GM18498 (cell line): ENCODE results near the gene CNOT10.
A peak's percentile ranks its signal among the peaks of the same experiment; 100 is the strongest.
"Not testable (repeated sequence)": the region's sequence is repeated elsewhere in the genome, so short reads cannot be mapped to it uniquely, and the experiment has no call there.

Experiments used
- ATAC-seq: cut with Tn5 transposase; IDR thresholded peaks from one replicate; pipeline ENCODE4 v1.9.1; 2021; ENCODE audit warnings: mild to moderate bottlenecking, moderate library complexity; ENCODE audit not compliant: unreplicated experiment

The CNOT10 gene

DNA sequence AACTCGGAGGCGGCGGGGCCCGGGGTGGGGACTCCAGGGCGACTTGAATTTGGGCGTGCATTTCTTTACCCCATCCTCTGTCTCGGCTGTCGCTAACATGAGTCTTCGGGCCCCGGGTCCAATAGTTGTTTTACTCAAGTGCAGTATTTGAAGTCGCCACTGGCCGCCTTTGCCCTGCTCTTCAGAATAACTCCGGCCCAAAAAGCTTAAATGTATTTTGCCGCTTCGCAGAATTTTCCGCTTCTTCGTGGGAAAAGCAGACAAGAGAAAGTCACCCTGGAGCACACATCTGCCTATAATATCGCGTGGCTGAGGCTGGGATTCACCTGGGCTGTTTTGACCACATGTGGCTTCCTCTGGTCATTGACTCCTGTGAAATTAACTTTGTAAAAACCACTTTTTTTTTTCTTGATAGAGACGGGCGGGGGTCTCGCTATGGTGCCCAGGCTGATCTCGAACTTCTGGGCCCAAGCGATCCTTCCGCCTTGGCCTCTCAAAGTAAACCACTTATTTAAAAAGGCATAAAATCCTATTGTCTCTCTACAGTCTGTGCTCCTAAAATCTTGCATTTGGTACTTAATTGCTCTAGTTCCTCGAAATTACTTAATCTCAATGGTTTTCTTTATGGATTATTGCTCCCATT, 676 bp downstream of the CNOT10 start:
- ATAC-seq: no peak

DNA sequence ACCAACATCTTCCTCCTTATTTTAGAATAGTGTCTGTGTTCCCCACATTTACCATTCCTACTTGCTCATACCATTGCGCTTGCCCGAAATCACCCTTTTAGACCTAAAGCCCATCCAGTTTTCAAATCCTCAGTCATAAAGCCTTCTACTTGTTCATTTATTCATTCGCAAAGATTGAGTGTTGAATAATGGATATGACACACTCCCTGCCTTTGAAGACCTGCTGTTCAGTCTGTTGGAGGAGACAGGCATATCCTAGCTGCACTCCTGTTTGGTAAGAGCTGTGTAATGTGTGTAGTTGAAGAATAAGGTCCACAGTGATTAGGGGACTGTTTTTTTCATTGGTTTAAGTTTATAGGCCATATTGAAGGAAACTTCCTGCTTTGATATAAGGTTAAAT, 1.7 kb downstream of the CNOT10 start:
- ATAC-seq: no peak

DNA sequence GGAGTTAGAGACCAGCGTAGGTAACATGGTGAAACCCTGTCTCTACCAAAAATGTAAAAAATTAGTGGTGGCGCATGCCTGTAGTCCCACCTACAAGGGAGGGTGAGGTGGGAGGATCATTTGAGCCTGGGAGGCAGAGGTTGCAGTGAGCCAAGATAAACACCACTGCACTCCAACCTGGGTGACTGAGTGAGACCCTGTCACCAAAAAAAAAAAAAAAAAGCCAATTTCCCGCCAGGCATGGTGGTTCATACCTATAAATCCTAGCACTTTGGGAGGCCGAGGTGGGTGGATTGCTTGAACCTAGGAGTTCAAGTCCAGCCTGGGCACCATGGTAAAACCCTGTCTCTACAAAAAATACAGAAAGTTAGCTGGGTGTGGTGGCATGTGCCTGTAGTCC, 6.9 kb downstream of the CNOT10 start:
- ATAC-seq: no peak

DNA sequence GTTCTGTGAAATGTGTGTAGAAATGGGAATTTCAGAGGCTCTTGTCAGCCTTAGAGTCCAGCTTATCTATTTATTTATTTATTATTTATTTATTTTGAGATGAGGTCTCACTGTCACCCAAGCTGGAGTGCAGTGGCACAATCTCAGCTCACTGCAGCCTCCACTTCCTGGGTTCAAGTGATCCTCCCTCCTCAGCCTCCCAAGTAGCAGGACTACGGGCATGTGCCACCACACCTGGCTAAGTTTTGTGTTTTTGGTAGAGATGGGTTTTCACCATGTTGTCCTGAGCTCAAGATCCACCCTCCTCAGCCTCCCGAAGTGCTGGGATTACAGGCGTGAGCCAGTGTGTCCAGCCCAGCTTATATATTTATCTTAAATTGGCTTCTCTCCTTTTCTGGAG, 11.5 kb downstream of the CNOT10 start:
- no peak for ATAC-seq

DNA sequence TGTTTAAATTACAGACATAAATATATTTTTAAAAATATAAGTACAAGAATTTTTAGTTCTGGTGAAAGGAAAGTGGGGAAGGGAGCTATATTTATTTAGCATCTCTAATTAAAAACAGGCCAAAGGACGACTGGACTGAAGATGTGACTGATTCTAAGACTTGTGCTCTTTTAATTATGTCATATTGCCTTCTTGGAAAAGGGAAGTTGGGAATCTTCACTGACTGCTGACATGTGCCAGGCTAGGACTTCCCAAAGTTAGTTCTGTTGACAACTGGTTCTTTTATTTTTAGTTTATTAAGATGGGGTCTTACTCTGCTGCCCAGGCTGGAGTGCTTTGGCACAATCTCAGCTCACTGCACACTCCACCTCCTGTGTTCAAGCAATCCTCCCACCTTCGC, 13.5 kb downstream of the CNOT10 start:
- no peak for ATAC-seq

DNA sequence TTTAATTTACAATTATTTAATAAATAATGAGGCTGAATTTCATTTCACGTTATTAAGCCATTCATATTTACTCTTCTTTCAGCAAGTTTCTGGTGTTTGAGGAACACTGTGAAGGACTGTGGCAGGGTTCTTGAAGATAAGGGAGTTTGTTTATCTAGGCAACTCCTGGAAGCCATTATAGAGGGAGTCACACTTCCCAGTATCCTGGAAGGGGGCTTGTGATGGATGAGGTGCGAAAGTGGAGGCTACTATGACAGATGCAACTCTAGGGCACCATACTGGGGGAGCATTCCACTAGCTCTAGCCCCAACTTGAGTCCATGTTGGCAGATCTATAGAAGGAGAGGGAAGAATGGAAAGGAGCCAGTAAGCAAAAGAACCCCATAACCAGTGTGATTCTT, 14.4 kb downstream of the CNOT10 start:
- no peak for ATAC-seq

DNA sequence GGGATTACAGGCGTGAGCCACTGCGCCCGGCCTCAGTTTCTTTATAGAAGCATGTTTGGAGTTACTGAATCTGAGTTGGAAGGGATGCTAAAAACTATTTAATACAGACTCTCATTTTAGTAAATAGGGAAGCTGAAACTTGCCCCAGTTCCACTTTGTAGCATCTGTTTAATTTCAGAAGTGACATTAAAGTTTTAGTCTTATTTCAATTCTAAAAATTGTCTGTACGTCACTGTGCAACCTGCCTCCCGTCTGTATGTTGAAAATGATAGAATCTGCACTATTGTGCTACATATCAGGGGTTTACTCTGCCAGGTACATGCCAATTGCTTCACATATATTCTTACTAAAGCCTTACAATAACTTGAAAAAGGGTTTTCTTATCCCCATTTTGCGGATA, 15.3 kb downstream of the CNOT10 start:
- ATAC-seq: no peak

DNA sequence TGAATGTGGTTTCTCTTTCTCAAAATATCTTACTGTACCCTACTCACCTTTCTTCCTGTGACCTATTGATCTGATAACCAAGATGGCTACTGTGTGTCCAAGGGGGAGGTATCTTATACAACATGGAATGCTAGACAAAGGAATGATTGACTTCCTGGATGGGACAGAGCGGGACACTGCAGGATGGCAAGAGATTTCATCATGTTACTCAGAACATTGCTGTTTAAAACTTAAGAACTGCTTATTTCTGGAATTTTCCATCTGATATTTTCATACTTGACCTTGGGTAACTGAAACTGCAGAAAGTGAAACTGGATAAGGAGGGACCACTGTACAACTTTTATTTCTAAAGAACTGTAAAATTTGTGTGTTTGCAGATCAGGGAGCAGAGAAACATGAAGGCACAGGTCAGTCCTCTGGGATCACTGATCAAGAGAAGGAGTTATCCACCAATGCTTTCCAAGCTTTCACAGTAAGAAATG, 18.5 kb downstream of the CNOT10 start:
- no peak for ATAC-seq

DNA sequence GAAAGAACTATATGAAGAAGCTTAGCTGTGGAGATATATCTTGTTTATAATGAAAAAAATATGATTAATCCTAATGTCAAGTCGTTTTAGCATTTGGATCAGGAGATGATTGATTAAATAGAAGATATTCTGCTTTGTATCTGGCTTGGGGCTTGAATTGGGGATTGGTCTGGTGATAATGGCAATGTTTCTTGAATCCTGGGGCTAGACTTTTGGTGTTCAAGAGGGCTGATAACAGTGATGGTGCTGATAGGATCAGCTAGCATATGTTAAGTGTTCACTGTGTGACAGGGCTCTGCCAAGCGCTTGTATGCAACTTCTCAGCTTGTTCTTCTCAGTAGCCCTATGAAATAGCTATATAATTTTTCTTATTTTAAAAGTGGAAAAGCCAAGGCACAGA, 20.2 kb downstream of the CNOT10 start:
- ATAC-seq: no peak

DNA sequence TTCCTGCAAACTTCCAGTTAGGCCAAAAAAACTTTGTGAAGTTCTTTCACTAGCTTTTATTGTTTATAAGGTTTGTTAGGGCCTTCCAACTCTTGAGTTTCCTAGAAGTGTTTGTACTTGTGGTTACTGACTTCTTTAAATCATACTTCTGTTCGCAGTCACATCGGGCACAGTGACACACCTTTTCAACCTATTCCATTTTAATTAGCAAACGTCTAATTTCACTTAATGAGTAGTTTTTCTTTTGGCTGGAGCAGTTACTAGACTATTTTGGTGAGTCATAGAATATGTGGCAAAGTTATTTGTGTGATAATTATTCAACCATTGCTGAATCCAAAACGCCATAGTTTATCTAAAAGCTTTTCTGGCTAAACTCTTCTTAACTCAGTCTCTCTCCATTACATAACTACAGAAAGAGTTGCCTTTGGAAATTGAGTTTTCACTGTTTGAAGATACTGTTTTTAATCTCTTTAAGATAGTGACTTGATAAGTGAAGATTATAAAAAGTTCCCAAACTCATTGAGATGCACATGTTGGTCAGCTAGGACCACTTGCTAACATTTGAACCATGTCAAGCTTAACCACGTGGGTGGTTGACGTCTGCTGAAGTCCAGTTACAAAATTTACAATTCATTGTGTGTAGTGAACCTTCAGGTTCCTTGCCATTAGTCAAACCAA, 21.5 kb downstream of the CNOT10 start:
- no peak for ATAC-seq

DNA sequence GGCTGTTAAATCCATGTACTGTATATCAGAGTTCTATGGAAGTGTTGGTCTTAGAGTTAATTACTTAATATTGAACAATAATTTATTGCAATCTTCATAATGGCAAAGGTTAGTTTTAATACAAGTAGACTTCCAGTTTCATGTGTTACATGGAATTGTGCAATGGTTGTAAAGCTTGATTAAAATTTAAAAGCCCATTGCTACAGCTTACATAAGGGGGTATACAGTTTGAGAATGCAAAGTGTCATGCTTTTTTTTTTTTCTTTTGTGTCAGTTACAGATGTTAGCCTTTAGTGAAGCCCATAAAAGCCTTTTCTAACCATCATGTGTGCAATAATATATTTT, 22.0 kb downstream of the CNOT10 start:
- no peak for ATAC-seq

DNA sequence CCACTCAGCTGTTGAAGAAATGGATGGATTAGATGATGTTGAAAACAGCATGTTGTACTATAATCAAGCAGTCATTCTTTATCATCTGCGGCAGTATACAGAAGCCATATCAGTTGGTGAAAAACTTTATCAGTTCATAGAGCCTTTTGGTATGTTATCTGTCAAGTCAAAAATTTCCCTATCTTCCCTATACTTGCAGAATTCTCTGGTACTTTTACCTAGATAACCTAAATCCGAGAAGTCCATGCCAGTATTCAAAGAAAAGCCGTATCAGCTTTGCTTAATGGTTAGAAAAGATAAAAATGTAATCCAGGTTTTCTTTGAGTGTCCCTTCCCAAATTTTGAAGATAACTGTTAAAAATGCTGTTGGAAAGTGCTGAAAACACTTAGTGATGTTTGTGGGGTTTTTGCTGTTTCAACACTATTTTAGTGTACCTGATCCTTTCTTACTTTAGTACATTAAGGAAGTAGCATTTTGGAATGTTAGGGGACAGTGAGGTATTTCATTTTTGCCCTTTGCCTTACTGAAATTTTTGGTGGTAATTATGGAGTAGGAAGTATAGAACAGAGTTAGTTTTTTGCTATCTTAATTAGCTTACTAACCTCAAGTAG, 23.8 kb downstream of the CNOT10 start:
- ATAC-seq: no peak

DNA sequence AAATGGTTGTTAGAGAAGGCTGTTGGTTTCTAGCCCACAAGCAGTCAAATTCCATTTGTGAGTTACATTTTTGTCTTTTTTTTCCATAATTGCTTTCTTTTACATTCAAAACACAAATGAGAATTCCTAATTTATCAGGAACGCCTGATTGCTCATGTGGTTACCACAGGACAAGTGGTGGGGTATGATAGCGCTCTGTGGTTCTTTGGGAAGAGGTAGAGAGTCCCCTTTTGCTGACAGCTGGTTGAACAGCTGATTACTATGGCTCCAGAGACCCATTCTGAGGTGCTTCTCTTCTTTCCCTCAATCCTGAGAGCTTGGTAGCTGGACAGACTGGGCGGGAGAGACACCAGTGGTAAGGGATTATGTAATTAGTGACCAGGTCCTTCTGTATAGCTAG, 24.4 kb downstream of the CNOT10 start:
- no peak for ATAC-seq

DNA sequence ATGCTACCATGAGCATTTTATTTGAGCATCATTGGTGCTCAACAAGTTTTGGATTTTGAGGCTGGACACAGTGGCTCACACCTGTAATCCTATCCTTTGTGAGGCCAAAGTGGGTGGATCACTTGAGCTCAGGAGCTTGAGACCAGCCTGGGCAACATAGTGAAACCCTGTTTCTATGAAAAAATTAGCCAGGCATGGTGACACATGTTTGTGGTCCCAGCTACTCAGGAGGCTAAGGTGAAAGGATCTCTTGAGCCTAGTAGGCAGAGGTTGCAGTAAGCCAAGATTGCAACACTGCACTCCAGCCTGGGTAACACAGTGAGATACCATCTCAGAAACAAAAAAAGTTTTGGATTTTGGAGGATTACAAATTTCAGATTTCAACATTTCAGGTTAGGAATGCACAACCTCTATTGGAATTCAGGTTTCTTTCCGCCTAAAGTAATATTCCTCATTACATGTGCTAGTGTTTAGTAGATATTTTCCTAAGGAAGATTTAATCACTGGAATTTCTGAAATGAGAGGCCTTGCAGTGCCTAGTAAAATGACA, 27.6 kb downstream of the CNOT10 start:
- ATAC-seq: no peak

DNA sequence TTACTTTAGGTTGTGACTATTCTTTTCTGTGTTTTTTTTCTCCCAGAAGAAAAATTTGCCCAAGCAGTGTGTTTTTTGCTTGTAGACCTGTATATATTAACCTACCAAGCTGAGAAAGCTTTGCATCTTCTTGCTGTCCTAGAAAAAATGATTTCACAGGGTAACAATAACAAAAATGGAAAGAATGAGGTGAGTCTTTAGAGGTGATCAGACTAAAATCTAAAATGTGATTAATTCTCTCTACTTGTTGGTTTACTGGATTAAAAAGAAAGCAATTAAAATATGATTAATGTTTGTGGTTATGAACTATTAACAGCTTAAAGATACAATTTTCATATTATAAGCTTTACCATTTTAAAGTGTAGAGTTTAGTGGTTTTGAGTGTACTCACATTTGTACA, 28.2 kb downstream of the CNOT10 start:
- no peak for ATAC-seq

DNA sequence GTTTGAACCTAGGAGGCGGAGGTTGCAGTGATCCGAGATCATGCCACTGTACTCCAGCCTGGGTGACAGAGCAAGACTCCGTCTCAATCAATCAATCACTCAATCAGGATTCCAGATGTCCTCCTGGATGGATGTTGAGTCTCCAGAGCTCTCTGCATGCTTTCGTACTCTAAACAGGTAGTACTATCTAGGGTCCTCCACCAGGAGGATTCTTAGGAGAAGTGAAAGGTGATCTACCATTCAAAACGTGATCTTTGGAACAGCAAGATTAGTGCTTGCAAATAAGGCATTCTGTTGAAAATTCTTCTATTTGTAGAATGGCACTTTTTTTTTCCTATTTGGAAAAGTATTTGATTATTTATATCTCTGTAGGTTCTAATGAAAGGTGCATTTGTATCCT, 34.3 kb downstream of the CNOT10 start:
- no peak for ATAC-seq

DNA sequence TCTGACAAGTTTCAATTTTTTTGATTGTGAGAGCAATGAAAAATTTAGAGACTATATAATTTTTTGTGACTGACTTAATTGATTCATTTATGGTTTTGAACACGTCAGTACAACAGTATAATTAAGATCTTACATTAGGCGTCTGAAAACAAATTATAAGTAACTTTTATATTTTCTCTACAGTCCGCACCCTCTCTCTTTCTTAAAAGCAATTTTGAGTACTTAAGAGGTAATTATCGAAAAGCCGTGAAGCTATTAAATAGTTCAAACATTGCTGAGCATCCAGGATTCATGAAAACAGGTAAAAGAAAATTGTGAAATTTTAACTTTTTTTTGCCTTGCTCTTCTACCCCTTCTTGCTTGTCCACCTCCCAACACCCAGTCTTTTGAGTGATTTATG, 34.9 kb downstream of the CNOT10 start:
- no peak for ATAC-seq

DNA sequence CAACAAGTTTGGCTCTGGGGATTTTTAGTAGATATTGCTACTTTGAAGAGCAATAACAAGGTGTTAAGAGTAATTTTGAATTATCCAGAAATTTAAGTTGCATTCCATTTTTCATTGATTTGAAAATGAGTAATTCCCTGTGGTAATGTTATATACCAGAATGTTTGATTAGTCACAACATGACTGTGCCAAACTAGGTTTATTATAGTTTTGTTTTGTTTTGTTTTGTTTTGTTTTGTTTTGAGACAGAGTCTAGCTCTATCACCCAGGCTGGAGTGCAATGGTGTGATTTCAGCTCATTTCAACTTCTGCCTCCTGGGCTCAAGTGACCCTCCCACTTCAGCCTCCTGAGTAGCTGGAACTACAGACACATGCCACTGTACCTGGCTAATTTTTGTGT, 40.7 kb downstream of the CNOT10 start:
- no peak for ATAC-seq

DNA sequence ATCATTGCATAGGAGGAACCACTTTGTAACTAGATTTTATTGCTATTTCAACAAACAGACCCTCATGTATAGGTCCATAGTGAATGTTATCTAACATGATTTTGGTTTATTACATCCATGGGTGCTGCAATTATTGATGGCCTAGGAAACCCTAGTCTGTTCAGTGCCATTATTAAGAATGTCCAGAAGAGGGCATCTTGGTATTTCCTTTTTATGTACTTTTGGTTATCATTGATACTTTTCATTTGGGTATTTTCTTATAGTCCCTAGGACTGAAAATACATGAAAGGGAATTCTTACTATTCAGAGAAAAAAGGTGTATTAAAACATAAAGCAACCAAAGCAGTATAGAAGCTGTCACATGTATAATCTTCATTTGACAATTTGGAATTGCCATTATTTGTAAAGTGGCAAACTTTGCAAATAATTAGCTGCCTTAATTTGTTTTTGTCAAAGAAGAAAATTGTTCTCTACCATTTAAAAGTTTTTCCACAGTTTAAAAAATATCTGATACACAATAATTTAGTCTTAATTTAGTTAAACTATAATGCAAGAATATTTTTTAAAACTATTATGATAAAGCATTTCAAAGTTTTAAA, 48.7 kb downstream of the CNOT10 start:
- peak; percentile 43 for ATAC-seq

DNA sequence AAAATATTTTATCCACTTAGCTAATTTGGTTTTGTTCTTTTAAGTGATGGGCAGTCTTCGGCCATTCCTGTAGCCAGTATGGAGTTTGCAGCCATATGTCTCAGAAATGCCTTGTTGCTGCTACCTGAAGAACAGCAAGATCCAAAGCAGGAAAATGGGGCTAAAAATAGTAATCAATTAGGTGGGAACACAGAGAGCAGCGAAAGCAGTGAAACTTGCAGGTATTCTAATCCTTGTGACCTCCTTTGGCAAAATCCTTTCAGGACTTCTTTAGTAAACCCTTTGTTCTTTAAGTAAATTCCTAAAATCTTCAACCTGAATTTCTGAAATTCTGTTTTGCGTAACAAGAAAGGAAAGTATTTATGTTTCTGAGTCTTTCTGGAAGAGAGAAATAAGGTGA, 49.8 kb downstream of the CNOT10 start:
- no peak for ATAC-seq

DNA sequence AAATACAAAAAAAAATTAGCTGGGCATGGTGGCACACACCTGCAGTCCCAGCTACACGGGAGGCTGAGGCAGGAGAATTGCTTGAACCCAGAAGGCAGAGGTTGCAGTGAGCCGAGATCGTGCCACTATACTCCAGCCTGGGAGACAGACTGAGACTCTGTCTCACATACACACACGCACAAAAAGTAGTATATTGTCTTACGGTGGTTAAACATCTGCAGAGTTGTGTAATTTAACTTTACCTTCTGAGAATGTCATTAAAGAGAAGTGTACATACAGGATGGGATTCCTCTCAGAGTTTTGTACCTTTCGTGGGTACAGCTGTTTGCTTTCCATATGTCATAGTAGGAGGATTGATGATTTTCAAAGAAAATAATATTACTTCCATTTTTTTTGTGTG, 58.5 kb downstream of the CNOT10 start:
- not testable (repeated sequence) for ATAC-seq

DNA sequence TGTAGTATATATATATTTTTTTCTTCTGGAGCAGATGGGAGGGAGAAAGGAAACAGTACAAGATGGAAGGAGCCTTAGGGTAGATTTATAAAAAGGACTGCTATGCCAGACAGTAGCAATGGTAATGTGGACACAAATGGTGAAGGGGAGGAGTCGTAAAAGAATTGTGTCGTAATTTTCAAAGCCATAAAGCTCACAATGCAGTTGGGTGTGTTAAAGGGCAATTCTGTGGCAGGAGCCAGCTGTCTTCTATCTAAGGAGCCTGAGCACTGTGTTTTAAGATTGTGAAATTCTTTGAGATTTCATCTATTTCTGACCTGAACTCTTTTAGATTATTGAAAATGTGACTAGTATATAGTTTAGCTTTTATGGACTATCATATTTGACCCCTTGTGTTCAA, 58.9 kb downstream of the CNOT10 start:
- ATAC-seq: no peak
